ENCODE data around the gene TBC1D4.

DNA sequence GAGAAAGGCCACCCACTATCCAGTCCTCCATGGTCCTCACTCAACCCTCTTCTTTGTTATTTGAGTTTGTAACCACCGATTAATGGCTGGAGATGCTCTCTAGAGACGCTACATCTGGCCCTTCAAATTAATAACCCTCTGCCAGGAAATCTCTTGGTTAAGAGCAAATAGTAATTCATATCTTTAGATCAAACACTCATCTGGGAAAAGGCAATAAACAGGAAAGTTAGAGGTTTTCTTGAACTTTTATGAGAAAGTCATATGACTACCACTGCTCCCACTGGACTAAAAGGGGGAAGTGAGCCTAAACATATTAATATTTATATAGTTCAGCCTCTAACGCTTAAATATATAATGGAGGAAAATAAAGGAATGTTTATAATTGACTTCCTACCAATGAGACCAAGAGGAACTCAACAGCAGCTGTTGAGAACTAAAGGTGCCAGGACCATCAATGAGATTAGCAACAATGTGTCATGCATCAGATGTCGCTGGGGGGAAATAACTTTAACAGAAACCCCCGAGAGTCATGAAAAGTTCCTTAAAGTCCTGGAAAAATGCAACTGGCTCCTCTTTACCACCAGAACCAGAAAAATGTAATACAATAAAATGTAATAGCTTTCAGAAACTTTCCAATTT is 2.7 kb downstream of the TBC1D4 start:
- TF ChIP-seq, protein P1, sequence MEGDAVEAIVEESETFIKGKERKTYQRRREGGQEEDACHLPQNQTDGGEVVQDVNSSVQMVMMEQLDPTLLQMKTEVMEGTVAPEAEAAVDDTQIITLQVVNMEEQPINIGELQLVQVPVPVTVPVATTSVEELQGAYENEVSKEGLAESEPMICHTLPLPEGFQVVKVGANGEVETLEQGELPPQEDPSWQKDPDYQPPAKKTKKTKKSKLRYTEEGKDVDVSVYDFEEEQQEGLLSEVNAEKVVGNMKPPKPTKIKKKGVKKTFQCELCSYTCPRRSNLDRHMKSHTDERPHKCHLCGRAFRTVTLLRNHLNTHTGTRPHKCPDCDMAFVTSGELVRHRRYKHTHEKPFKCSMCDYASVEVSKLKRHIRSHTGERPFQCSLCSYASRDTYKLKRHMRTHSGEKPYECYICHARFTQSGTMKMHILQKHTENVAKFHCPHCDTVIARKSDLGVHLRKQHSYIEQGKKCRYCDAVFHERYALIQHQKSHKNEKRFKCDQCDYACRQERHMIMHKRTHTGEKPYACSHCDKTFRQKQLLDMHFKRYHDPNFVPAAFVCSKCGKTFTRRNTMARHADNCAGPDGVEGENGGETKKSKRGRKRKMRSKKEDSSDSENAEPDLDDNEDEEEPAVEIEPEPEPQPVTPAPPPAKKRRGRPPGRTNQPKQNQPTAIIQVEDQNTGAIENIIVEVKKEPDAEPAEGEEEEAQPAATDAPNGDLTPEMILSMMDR (IDR thresholded peaks at IDR 0.05) = no peak
- TF ChIP-seq POLR2A (IDR thresholded peaks at IDR 0.05) = no peak
